Mesenchymal stem cell (in vitro differentiated cells and primary cell): ENCODE data around the gene RPIA.

ENCODE experiments used
- DNase-seq: peaks from one replicate; pipeline ENCODE4 v3.0.0-alpha.2; 2013
- H2AFZ ChIP-seq: one replicate; pipeline ENCODE4 v1.6.1; 2013; ENCODE audit warnings: low read depth, mild to moderate bottlenecking, control low read depth, inconsistent platforms, low read length, moderate library complexity
- H2AK5ac ChIP-seq: 2 replicates; pipeline ENCODE4 v1.6.1; 2013; ENCODE audit warnings: low read length, moderate library complexity, mild to moderate bottlenecking, inconsistent platforms; ENCODE audit not compliant: severe bottlenecking
- H2BK120ac ChIP-seq: one replicate; pipeline ENCODE4 v1.6.1; 2013; ENCODE audit warnings: low read depth, mild to moderate bottlenecking, inconsistent platforms, low read length, moderate library complexity
- H2BK12ac ChIP-seq, 2 experiments: one replicate each; pipeline ENCODE4 v1.6.1; 2013; ENCODE audit warnings: inconsistent platforms in 2 of 2, low read length in 2 of 2, mild to moderate bottlenecking in 2 of 2, moderate library complexity in 2 of 2, control low read depth in 1 of 2
- H2BK15ac ChIP-seq: one replicate; pipeline ENCODE4 v1.6.1; 2013; ENCODE audit warnings: mild to moderate bottlenecking, low read depth, inconsistent platforms; ENCODE audit not compliant: poor library complexity, severe bottlenecking
- H2BK5ac ChIP-seq: 2 replicates; pipeline ENCODE4 v1.6.1; 2013; ENCODE audit warnings: low read depth, mild to moderate bottlenecking, low read length, control low read depth, inconsistent platforms; ENCODE audit not compliant: poor library complexity, severe bottlenecking
- H3K14ac ChIP-seq, 2 experiments: one replicate each; pipeline ENCODE4 v1.6.1; 2013; ENCODE audit warnings: inconsistent platforms in 2 of 2, low read length in 2 of 2, control low read depth in 1 of 2, mild to moderate bottlenecking in 1 of 2, moderate library complexity in 1 of 2
- H3K18ac ChIP-seq, 2 experiments: one replicate each; pipeline ENCODE4 v1.6.1; 2013; ENCODE audit warnings: inconsistent platforms in 2 of 2, low read length in 2 of 2, control low read depth in 1 of 2, low read depth in 1 of 2, mild to moderate bottlenecking in 1 of 2
- H3K23ac ChIP-seq, 2 experiments: one replicate each; pipeline ENCODE4 v1.6.1; 2013; ENCODE audit warnings: inconsistent platforms in 2 of 2, low read length in 2 of 2, mild to moderate bottlenecking in 2 of 2, moderate library complexity in 2 of 2, control low read depth in 1 of 2
- H3K27ac ChIP-seq: 2 replicates; pipeline ENCODE4 v1.5.1; 2013; ENCODE audit warnings: mild to moderate bottlenecking, moderate library complexity, low read length, control low read depth, inconsistent platforms; ENCODE audit not compliant: poor library complexity, severe bottlenecking
- H3K27me3 ChIP-seq, 2 experiments: 2 replicates each; pipeline versions ENCODE4 v1.6.1 to v1.7.0; 2013; ENCODE audit warnings: low read length in 2 of 2, mild to moderate bottlenecking in 2 of 2, moderate library complexity in 2 of 2, control low read depth in 1 of 2, inconsistent platforms in 1 of 2; ENCODE audit not compliant: control insufficient read depth in 1 of 2, insufficient read depth in 1 of 2
- H3K36me3 ChIP-seq, 2 experiments: 2 replicates each; pipeline versions ENCODE4 v1.6.1 to v1.7.0; 2013; ENCODE audit warnings: low read length in 2 of 2, control low read depth in 1 of 2, inconsistent platforms in 1 of 2, low read depth in 1 of 2, mild to moderate bottlenecking in 1 of 2; ENCODE audit not compliant: insufficient read depth in 2 of 2, control insufficient read depth in 1 of 2
- H3K4ac ChIP-seq, 2 experiments: one replicate each; pipeline ENCODE4 v1.6.1; 2013; ENCODE audit warnings: inconsistent platforms in 2 of 2, low read length in 2 of 2, mild to moderate bottlenecking in 2 of 2, moderate library complexity in 2 of 2, control low read depth in 1 of 2, low read depth in 1 of 2
- H3K4me1 ChIP-seq: 2 replicates; pipeline ENCODE4 v1.6.1; 2013; ENCODE audit warnings: low read depth, low read length, control low read depth; ENCODE audit not compliant: control insufficient read depth, insufficient read depth
- H3K4me2 ChIP-seq: 2 replicates; pipeline ENCODE4 v1.6.1; 2013; ENCODE audit warnings: low read length, mild to moderate bottlenecking, inconsistent platforms; ENCODE audit not compliant: poor library complexity, severe bottlenecking
- H3K4me3 ChIP-seq, 2 experiments: 2 replicates each; pipeline versions ENCODE4 v1.5.1 to v1.7.0; 2013; ENCODE audit warnings: low read length in 2 of 2, mild to moderate bottlenecking in 2 of 2, control low read depth in 1 of 2, low read depth in 1 of 2; ENCODE audit not compliant: insufficient read depth in 1 of 2
- H3K79me1 ChIP-seq: replicated peaks from 2 replicates; pipeline ENCODE4 v1.6.1; 2013; ENCODE audit warnings: mild to moderate bottlenecking, control low read depth, low read length, inconsistent platforms; ENCODE audit not compliant: poor library complexity, severe bottlenecking
- H3K9ac ChIP-seq: 2 replicates; pipeline ENCODE4 v1.7.0; 2013; ENCODE audit warnings: mild to moderate bottlenecking, low read length, moderate library complexity
- H3K9me3 ChIP-seq: 2 replicates; pipeline ENCODE4 v1.7.0; 2013; ENCODE audit warnings: mild to moderate bottlenecking, low read length; ENCODE audit not compliant: control insufficient read depth
- H4K8ac ChIP-seq: one replicate; pipeline ENCODE4 v1.6.1; 2013; ENCODE audit warnings: inconsistent platforms, mild to moderate bottlenecking, low read length, moderate library complexity
- H4K91ac ChIP-seq: one replicate; pipeline ENCODE4 v1.6.1; 2013; ENCODE audit warnings: mild to moderate bottlenecking, low read length, inconsistent platforms
- WGBS: methylation state at CpG from one replicate; pipeline ENCODE4 v1.1.7; 2013; ENCODE audit warnings: mixed read lengths; 5-methylcytosine and 5-hydroxymethylcytosine counted together

The RPIA gene

DNA sequence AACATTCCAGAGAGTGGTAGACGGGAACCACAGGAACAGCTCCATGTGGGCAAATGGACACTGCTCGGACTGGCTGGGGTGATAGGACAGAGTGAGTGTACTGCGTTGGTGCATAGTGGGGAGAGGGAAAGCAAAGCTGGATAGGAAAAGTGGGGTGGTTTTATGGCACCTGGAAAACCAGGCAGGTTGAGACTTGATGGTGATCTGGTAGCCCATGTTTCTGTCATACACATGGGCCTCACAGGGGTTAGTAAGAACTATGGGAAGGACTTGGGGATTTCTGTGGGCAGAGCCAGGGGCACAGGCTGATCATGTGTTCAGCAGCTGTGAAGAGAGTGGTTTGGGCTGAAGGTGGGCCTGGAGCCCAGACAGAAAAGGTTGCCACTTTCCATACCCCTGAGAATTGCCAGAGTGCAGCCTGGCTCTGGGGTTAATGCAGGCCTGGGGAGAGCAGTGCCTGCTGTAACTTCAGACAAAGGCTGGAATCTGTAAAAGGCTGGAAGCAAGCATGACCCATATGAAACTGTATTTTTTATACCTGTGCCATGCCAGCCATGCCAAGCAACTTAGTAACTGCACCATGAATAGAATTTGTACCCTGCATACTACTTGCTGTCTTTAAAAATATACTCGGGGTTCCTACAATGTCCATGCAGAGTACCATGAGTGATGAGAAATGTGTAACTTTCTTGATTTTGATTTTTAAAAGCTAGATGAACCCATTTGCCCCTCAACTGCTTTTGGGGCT is 41.9 kb downstream of the RPIA start:
- no peak overlapping the region for H2AFZ ChIP-seq
- peak overlapping the region in 1 of 2 experiments; percentile 55 for H3K14ac ChIP-seq
- no peak overlapping the region for H2BK15ac ChIP-seq
- no peak overlapping the region for H2BK12ac ChIP-seq
- H2BK120ac ChIP-seq: no peak overlapping the region
- H3K9me3 ChIP-seq: no peaks in the 10 kb centered on the region
- no peak overlapping the region for H3K27ac ChIP-seq
- H3K4me3 ChIP-seq: no peak overlapping the region
- no peak for DNase-seq
- peaks cover 16% of the 10 kb centered on the region for H3K4me1 ChIP-seq
- H4K91ac ChIP-seq: no peak overlapping the region
- WGBS: 98% methylated on average over 4 of the region's 4 CpGs
- H3K36me3 ChIP-seq: peaks cover 12 to 20% of the 10 kb centered on the region in 2 experiments
- H3K18ac ChIP-seq: no peak overlapping the region
- H2AK5ac ChIP-seq: peak overlapping the region; percentile 71
- H3K23ac ChIP-seq: no peak overlapping the region
- H3K27me3 ChIP-seq: no peaks in the 10 kb centered on the region
- no peak overlapping the region for H3K9ac ChIP-seq
- H3K79me1 ChIP-seq: peaks cover 8% of the 10 kb centered on the region
- H4K8ac ChIP-seq: no peak overlapping the region
- no peak overlapping the region for H3K4ac ChIP-seq
- no peak overlapping the region for H3K4me2 ChIP-seq
- H2BK5ac ChIP-seq: no peak overlapping the region

- no peak overlapping the region for H3K4me2 ChIP-seq
- no peak overlapping the region for H2BK15ac ChIP-seq
- H3K9me3 ChIP-seq: no peaks in the 10 kb centered on the region
- H2BK5ac ChIP-seq: no peak overlapping the region
- H2AFZ ChIP-seq: no peak overlapping the region
- H3K14ac ChIP-seq: no peak overlapping the region
- H3K23ac ChIP-seq: no peak overlapping the region
- no peak overlapping the region for H3K27ac ChIP-seq
- H3K36me3 ChIP-seq: peaks cover 12 to 20% of the 10 kb centered on the region in 2 experiments
- H3K79me1 ChIP-seq: peaks cover 10% of the 10 kb centered on the region
- DNase-seq: no peak
- no peak overlapping the region for H3K4ac ChIP-seq
- no peak overlapping the region for H3K4me3 ChIP-seq
- H3K9ac ChIP-seq: no peak overlapping the region
- H2BK120ac ChIP-seq: no peak overlapping the region
- no peak overlapping the region for H4K8ac ChIP-seq
- WGBS: 94% methylated on average over 4 of the region's 4 CpGs
- no peak overlapping the region for H3K18ac ChIP-seq
- H4K91ac ChIP-seq: no peak overlapping the region
- no peak overlapping the region for H2BK12ac ChIP-seq
- no peak overlapping the region for H2AK5ac ChIP-seq
- no peaks in the 10 kb centered on the region for H3K27me3 ChIP-seq
- H3K4me1 ChIP-seq: peaks cover 12% of the 10 kb centered on the region
These were observed 43.7 kb downstream of the RPIA start for GRCh38 chr2:88735133-88735532.

GRCh38 chr2:88735853-88736252 is 44.4 kb downstream of the RPIA start:
- no peak overlapping the region for H2AK5ac ChIP-seq
- 89% methylated on average over 6 of the region's 6 CpGs for WGBS
- peak overlapping the region in 1 of 2 experiments; percentile 93 for H3K14ac ChIP-seq
- H2BK120ac ChIP-seq: no peak overlapping the region
- H4K8ac ChIP-seq: no peak overlapping the region
- no peaks in the 10 kb centered on the region for H3K9me3 ChIP-seq
- no peak overlapping the region for H3K4me3 ChIP-seq
- H3K9ac ChIP-seq: no peak overlapping the region
- no peak overlapping the region for H3K4ac ChIP-seq
- DNase-seq: no peak
- peaks cover 13% of the 10 kb centered on the region for H3K79me1 ChIP-seq
- H2BK15ac ChIP-seq: no peak overlapping the region
- no peak overlapping the region for H2BK5ac ChIP-seq
- no peak overlapping the region for H3K4me2 ChIP-seq
- no peak overlapping the region for H3K27ac ChIP-seq
- H3K36me3 ChIP-seq: peaks cover 12 to 22% of the 10 kb centered on the region in 2 experiments
- no peak overlapping the region for H2AFZ ChIP-seq
- H3K23ac ChIP-seq: no peak overlapping the region
- H4K91ac ChIP-seq: no peak overlapping the region
- no peak overlapping the region for H3K18ac ChIP-seq
- no peaks in the 10 kb centered on the region for H3K27me3 ChIP-seq
- H2BK12ac ChIP-seq: no peak overlapping the region
- H3K4me1 ChIP-seq: peaks cover 12% of the 10 kb centered on the region

DNA sequence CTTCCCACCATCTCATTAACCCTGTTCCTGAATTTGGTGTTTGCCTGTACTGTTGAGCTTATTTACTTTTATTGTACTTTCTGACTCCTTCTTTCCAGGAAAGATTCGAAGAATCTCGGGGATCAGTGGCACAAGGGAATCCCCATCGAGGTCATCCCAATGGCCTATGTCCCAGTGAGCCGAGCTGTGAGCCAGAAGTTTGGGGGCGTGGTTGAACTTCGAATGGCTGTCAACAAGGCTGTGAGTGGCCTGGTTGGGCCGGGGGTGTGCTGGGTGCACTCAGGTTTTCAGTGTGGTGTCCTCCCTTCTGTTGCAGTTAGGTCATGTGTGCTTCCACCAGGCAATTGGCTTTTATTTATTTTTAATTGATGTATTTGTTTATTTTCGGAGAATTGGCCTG is 45.0 kb downstream of the RPIA start:
- peaks cover 15% of the 10 kb centered on the region for H3K79me1 ChIP-seq
- H3K9ac ChIP-seq: no peak overlapping the region
- H3K27ac ChIP-seq: no peak overlapping the region
- no peak overlapping the region for H2BK120ac ChIP-seq
- no peak overlapping the region for H3K14ac ChIP-seq
- H2BK12ac ChIP-seq: no peak overlapping the region
- H4K8ac ChIP-seq: no peak overlapping the region
- peaks cover 12% of the 10 kb centered on the region for H3K4me1 ChIP-seq
- H2BK15ac ChIP-seq: no peak overlapping the region
- no peak overlapping the region for H3K4me2 ChIP-seq
- H4K91ac ChIP-seq: no peak overlapping the region
- H3K9me3 ChIP-seq: no peaks in the 10 kb centered on the region
- WGBS: 89% methylated on average over 7 of the region's 8 CpGs
- no peak overlapping the region for H2BK5ac ChIP-seq
- no peaks in the 10 kb centered on the region for H3K27me3 ChIP-seq
- H3K23ac ChIP-seq: no peak overlapping the region
- H2AK5ac ChIP-seq: no peak overlapping the region
- no peak for DNase-seq
- no peak overlapping the region for H3K4ac ChIP-seq
- H3K4me3 ChIP-seq: no peak overlapping the region
- H2AFZ ChIP-seq: no peak overlapping the region
- no peak overlapping the region for H3K18ac ChIP-seq
- H3K36me3 ChIP-seq: peaks cover 12 to 28% of the 10 kb centered on the region in 2 experiments
